GM13976 (cell line): ENCODE data around the gene ANKRD23.
A peak's percentile ranks its signal among the peaks of the same experiment; 100 is the strongest.

Experiments used
- DNase-seq: peaks from one replicate; pipeline ENCODE4 v3.0.0; 2012; ENCODE audit warnings: low spot score
- CTCF ChIP-seq: IDR thresholded peaks from 2 replicates; pipeline ENCODE4 v1.5.1; 2012; ENCODE audit warnings: borderline replicate concordance, mild to moderate bottlenecking; ENCODE audit not compliant: insufficient read depth; ENCODE audit errors: extremely low read depth, missing control alignments, control extremely low read depth
- in situ Hi-C: fragments of 300-500 bp; cut with MboI; formaldehyde crosslinking; loops from one replicate; pipeline ENCODE4 v1.12.0; 2022; ENCODE audit warnings: low sequenced_read_pairs, mixed read lengths, inconsistent platforms; ENCODE audit not compliant: unreplicated experiment

ANKRD23 gene

GRCh38 chr2:96842600-96842999 lies 1.2 kb downstream of the ANKRD23 start:
- in situ Hi-C loops = no loop called here
- no peak for TF ChIP-seq CTCF

GRCh38 chr2:96841701-96842495 lies 1.9 kb downstream of the ANKRD23 start:
- DNase-seq = no peak
- TF ChIP-seq CTCF = no peak
- in situ Hi-C loops = no loop called here

More at GRCh38 chr2:96842600-96842999, 1.2 kb downstream of the ANKRD23 start:
- no peak for DNase-seq

- in situ Hi-C loops = no loop called here
- TF ChIP-seq CTCF = no peak
- DNase-seq = no peak
Measured at GRCh38 chr2:96839875-96840850, 3.7 kb downstream of the ANKRD23 start.

GRCh38 chr2:96839293-96839874 lies 4.4 kb downstream of the ANKRD23 start:
- in situ Hi-C loops = no loop called here
- peak; percentile 52 for DNase-seq
- no peak for TF ChIP-seq CTCF

- DNase-seq = no peak
- no peak for TF ChIP-seq CTCF
- in situ Hi-C loops = no loop called here
Measured at GRCh38 chr2:96838345-96839292, 5.2 kb downstream of the ANKRD23 start.
